HPDE6-E6E7 (cell line): ENCODE results near the gene FIGLA.
"Not testable (repeated sequence)": the region's sequence is repeated elsewhere in the genome, so short reads cannot be mapped to it uniquely, and the experiment has no call there.

ENCODE experiments used
- DNase-seq: peaks from one replicate; pipeline ENCODE4 v3.0.0; 2011; ENCODE audit warnings: missing footprints; ENCODE audit errors: extremely low spot score

FIGLA gene

DNA sequence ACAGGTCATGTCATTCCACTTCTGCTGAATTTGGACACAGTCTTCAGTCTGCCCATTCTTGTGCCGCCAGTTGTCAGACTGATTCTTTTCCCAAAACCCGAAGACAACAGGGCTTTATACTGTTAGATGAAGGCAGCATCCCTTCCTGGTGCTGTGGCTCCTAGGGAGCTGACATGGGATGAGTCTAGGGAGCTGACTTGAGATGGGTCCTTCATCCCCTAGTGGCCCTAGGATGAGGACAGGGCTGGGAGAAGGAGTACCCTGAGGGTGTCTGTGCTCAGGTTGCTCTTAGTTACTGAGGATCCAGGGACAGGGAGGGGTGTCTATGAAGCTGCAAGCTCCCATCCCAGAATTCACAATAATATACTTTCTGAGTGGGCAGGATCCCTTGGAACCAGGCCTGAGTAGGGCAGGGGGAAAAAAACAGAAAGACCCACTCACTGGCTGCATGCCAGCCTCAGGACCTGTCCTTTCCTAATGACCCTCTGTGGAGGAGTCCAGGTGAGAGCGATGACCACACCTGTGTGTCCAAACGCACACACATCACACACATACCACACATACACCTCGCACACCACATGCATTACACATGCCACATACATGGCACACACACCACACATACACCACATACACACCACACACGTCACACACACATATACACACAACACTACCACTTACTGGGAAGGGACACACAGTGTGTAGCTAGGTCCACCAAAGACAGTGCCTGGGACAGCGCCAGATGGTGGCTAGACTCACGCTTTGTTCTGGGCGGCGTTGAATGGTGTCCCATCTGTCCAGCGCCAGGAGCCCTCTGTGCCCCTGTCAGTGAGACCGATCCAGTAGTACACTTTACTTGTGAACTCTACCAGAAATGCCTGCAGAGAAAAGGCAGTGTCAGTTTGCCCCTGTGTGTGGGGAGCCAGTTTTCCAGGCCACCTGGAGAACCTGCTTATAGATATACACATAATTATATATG lies 18.8 kb upstream of the FIGLA start:
- no peak for DNase-seq

GRCh38 chr2:70807828-70808118 lies 17.3 kb upstream of the FIGLA start:
- no peak for DNase-seq

DNA sequence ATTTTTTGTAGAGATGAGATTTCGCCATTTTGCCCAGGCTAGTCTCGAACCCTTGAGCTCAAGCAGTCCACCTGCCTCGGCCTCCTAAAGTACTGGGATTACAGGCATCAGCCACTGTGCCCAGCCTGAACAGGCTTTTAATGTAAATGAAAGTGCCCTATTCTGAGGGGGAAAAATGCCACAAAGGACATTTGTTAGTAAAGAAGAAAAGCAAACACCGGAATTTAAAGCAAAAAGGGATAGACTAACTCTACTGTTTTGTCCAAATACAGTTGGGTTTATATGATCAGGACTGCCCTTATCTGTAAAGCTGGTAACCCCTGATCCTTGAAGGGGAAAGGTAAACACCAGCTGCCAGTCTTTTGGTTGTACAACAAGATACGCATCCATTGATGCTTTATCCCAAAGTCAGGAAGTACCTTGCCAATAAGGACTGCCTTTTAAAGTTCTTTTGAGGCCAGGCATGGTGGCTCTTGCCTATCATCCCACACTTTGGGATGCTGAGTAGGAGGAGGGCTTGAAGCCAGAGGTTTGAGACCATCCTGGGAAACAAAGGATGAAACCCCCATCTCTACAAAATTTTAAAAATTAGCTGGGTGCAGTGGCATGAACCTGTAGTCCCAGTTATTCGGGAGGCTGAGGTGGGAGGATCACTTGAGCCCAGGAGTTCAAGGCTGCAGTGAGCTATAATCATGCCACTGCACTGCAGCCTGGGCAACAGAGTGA lies 16.8 kb upstream of the FIGLA start:
- no peak for DNase-seq

GRCh38 chr2:70806620-70807019 lies 16.2 kb upstream of the FIGLA start:
- DNase-seq = no peak

DNA sequence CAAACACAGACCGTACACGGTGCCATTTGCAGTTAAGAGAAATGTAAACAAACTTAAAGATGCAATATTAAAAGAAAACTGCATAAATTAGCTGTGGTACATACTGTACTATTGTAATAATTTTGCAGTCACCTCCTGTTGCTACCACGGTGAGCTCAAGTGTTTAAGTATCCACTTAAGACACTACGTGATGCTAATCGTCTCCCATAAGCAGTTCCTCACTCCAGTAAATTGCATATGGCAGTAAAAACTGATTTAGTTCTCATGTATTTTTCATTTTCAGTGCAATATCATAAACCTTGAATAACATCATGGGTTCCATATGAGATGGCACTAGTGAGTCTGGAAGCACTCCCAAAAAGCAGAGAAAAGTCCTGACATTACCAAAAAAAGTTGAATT lies 15.6 kb upstream of the FIGLA start:
- no peak for DNase-seq

DNA sequence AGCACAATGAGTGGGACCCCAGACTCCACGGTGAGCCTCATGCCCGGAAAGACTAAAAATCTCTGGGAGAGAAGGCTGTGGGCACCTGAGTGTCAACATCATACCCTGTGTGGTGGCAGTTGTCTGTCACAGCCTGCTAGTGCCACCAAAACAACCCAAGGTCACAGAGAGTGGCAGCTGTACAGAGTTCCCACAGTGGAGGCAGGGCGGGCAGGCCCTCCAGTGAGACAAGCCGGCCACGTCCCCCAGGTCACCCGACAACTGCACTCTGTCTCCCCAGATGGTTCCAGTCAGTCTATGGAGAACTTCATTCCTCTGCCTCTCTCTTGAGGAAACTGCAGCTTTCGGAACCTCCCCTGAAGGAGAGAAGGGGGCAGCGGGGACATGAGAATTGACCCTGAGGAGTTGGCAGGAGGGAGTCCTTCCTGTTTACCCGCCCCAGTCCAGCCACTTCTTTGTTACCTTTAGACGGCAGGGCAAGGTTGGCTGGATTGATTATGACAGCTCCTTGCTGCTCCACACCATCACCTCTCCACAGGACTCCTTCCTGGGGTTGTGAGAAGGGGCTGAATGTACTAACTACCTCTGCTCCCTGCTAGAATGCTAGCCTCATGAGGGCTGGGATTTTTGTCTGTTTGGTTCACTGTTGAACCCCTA lies 11.3 kb upstream of the FIGLA start:
- no peak for DNase-seq

DNA sequence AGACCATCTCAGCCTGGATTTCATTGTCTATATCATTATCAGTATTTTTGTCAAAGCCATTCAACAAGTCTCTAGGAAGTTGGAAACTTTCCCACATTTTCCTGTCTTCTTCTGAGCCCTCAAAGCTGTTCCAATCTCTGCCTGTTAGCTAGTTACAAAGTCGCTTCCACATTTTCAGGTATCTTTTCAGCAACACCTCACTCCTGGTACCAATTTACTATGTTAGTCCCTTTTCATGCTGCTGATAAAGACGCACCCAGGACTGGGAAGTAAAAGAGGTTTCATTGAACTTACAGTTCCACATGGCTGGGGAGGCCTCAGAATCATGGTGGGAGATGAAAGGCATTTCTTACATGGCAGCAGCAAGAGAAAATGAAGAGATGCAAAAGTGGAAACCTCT lies 9.3 kb upstream of the FIGLA start:
- DNase-seq = no peak

DNA sequence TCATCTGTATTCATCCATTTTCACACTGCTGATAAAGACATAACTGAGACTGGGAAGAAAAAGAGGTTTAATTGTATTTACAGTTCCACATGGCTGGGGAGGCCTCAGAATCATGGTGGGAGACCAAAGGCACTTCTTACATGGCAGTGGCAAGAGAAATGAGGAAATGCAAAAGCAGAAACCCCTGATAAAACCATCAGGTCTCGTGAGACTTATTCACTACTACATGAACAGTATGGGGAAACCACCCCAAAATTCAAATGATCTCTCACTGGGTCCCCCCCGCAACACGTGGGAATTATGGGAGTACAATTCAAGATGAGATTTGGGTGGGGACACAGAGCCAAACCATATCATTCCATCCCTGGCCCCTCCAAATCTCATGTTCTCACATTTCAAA lies 7.6 kb upstream of the FIGLA start:
- DNase-seq = not testable (repeated sequence)

- DNase-seq = no peak
Measured at GRCh38 chr2:70797506-70797905, 7.1 kb upstream of the FIGLA start.

DNA sequence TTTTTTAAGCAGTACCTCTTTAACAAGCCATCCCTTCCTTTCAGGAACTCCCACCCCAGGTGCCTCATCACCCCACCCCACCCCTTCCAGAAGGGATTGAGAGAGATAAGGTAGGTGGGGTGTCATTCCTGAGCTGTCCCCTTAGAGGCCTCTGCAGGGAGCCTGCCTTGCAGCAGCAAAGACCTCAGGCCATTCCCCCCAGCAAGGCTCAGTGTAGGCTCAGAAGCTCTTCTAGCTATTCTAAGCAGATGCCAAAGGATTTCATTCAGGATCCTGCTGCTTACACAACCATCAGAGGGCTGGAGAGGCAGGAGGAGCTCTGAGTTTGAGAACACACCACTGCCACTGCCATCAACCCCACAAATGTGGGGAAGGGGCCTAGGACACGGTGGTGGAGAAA lies 5.8 kb upstream of the FIGLA start:
- DNase-seq = no peak

GRCh38 chr2:70795164-70795995 lies 4.9 kb upstream of the FIGLA start:
- DNase-seq = no peak

- DNase-seq = no peak
Measured at GRCh38 chr2:70793450-70793849, 3.0 kb upstream of the FIGLA start.

DNA sequence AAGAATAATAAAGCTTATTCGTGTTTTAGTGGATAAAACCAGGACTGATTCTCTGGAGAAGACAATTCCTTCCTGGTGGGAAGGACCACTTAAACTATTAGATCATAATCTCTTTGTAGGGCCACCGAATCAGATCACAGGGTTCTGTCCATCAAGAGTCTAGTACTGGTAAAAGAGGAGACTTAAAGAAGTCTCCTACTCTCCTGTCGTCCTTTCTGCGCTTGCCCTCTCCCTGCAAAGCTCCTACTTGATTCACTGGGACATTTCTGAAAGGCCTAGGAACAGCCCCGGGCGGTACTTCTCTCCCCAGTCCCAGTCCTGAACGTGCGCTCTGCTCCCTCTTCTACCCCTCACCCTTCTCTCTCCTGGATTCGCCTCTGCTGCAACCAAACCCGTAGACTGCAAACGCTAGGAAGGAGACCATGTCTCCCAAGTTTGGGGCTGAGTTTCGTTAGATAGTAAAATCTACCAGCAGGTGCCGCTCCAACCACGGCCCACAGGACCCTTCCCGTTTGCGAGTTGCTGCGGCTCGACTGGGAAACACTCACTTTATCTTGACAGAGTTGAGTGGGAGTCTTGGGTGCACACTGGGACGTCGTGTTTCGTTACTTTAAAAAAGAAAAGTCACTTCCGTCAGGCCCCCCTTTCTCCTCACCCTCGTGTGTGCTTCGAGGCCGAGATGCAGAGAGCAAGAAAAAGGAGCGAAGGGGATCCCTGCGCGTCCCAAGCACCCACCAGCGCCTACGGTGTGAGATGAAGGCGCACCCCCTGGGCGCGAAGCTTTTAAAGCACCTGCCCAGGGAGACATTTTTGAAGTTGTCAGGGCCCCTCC lies 923 bp downstream of the FIGLA start:
- DNase-seq = no peak

DNA sequence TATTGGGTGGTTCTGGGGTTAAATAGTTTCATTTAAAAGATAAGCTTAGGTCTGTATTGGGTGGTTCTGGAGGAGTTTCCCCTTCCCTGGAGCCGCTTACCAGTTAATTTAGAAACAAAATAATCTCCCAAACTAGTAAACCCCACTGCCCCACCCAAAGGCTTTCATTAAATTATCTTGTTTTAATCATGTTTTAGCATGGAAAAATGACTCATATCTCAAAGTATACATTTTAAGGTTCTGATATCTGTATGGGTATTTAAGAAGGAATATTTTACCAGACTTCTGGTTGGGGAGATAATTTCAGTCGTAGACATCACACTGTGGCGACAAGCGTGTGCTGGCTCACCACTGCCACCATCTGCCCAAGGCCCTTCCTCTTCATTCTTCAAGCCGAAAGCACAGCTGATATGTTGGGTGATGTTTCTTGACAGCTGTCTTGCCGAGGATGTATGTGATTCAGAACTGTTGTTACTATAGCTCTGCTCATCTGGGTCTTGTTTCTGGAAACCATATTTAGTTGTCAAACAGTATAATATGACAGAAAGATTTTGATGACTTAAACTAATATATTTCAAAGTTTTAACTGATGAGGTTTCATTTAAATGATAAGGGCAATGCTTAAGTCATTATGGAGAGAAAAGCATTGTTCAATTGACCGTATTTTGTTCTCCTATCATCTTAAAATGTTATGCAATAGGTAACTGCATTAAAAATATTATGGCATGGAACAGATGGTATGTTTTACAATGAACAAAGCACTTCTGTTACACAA lies 5.1 kb downstream of the FIGLA start:
- DNase-seq = no peak

DNA sequence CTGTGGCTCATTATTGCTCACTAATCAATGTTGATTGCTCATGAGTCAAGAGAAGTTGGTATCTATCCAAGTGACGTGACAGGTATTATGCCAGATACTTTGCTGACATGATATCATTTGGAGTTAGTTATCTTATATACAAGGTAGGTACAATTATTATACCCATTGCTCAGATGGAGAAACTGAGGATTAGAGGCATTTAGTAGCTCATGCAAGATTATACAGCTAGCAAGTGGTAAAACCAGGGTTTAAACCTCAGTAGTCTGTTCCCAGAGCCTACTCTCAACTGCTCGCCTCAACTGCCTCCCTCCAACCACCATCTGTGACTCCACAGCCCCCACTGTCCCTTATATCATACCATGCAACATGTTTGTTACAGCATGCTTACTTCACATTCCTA lies 6.1 kb downstream of the FIGLA start:
- no peak for DNase-seq

DNA sequence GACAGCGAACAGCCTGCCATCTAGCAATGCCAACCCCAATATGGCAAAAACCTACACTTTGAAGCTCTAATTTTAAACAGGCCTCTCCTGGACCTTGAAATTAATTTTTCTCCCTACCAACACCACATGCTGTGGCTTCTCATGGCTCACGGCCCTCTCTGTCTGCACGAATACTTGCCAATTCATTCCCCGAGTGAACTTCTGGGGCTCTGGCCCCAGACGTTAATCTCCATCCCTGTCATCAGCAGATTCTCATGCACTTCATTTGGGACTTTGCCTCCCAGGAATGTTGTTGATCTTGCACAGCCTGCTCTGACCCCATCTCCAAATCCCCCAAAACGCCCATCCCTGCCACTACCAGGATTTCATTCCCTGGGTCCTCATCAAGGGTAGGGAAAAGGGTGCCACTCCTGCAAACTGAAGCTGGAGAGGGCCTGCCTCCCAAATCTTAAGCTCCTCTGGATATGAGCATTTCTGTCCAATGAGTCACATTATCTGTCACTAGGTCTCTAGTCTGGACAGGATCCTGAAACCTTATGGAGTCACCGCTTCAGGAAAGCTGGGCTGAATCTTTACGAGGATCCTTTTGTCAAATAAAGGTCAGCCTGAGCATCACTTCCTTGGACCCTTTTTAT lies 10.4 kb downstream of the FIGLA start:
- DNase-seq = no peak

- DNase-seq = no peak
Measured at GRCh38 chr2:70779491-70779890, 11.0 kb downstream of the FIGLA start.

DNA sequence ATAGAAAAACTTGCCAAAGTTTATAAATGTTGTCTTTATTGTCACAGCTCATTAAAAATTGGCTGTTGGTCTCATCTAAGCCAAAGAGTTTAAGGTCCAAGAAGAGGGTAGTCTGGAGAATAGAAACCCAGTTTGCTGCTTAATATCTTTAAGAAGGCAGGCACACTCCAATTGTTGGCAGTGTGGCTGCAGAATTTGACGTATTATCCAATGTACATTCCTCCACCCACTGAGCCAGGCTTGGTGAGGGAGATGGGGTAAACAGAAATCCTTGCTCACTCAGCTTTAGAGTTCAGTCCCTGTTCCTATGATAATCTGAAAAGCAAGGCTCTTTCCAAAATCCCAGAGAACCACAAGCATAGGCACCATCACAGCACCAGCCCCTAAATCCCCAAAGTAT lies 11.8 kb downstream of the FIGLA start:
- DNase-seq = no peak

DNA sequence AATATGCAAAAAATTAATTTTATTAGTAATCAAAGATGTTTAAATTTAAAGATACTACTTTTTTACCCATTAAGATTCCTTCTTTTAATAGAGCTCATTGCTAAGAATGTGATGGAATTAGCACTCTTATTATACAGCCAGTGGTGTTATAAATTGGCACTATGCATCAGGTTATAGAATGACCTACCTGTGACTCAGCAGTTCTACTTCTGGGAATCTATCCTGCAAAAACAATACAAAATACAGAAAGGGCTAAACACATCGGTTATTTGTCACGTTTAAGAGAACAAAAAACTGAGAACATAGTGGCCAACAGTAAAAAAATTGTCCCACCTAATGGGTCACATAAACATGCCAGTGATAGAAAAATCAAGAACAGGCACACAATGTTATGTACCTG lies 13.0 kb downstream of the FIGLA start:
- no peak for DNase-seq

DNA sequence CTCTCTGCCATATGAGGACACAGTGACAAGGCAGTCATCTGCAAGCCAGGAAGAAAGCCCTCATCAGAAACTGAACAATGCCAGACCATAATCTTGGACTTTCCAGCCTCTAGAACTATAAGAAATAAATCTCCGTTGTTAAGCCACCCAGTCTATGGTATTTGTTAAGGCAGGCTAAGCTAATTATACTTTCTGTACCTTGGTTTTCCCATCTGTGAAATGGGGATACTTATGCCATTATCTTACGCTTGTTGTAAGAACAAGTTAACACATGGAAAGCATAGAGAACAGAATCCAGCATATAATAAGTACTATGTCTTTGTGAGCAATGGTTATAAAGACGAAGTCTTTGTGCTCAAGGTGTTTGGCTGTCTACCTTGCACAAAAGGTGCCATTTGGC lies 14.2 kb downstream of the FIGLA start:
- no peak for DNase-seq
